IMR-90 (cell line): ENCODE data around the gene TIAM1. TPM values are rescaled to one million over a fixed set of nuclear protein-coding genes. Genes with fewer than 3 reads are reported as not detected.

Source experiments
- ATAC-seq: fragments of 200-7000 bp; cut with Tn5 transposase; 2 replicates; pipeline ENCODE4 v1.9.1; 2020; ENCODE audit warnings: low read depth, mild to moderate bottlenecking, moderate library complexity
- BruUV-seq: library from RNA; stranded (reverse); fragments of 400-500 nt; replicated peaks from 2 replicates; lab custom pipeline; 2021; lab: Mats Ljungman, UMichigan
- CTCF ChIA-PET: fragments of 300-600 bp; formaldehyde crosslinking; extraction: SDS; loops from one replicate; lab custom pipeline; 2021; ENCODE audit warnings: antibody characterized with exemption; lab: Yijun Ruan, JAX
- POLR2A ChIA-PET: fragments of 300-600 bp; sonication (Branson Sonifier 250); formaldehyde crosslinking; loops from one replicate; lab custom pipeline; 2022; ENCODE audit warnings: antibody characterized with exemption; ENCODE audit not compliant: unreplicated experiment; lab: Charles Lee
- DNase-seq: peaks from one replicate; pipeline ENCODE4 v3.0.0; 2013
- H2AFZ ChIP-seq: replicated peaks from 2 replicates; pipeline ENCODE3; 2013; ENCODE audit warnings: low read length, mild to moderate bottlenecking; ENCODE audit not compliant: poor library complexity
- H2AK5ac ChIP-seq: 2 replicates; pipeline ENCODE4 v1.6.1; 2013; ENCODE audit warnings: low read depth, low read length, inconsistent platforms
- H2AK9ac ChIP-seq: replicated peaks from 2 replicates; pipeline ENCODE3; 2013; ENCODE audit warnings: mild to moderate bottlenecking, low read depth, low read length, moderate library complexity; ENCODE audit not compliant: poor library complexity
- H2BK120ac ChIP-seq: 2 replicates; pipeline ENCODE4 v1.6.1; 2013; ENCODE audit warnings: low read depth, low read length, inconsistent platforms
- H2BK15ac ChIP-seq: 3 replicates; pipeline ENCODE4 v1.6.1; 2013; ENCODE audit warnings: low read depth, low read length, inconsistent platforms
- H2BK20ac ChIP-seq: 2 replicates; pipeline ENCODE4 v1.6.1; 2013; ENCODE audit warnings: low read depth, mild to moderate bottlenecking, inconsistent platforms, low read length, moderate library complexity
- H2BK5ac ChIP-seq: 2 replicates; pipeline ENCODE4 v1.6.1; 2013; ENCODE audit warnings: mild to moderate bottlenecking, low read depth, low read length, inconsistent platforms; ENCODE audit not compliant: poor library complexity, severe bottlenecking
- H3K14ac ChIP-seq: replicated peaks from 2 replicates; pipeline ENCODE4 v1.6.1; 2013; ENCODE audit warnings: low read depth, low read length, inconsistent platforms
- H3K18ac ChIP-seq: 2 replicates; pipeline ENCODE4 v1.6.1; 2013; ENCODE audit warnings: low read depth, low read length, control low read depth
- H3K23ac ChIP-seq: 2 replicates; pipeline ENCODE4 v1.6.1; 2013; ENCODE audit warnings: low read depth, low read length, inconsistent platforms
- H3K27ac ChIP-seq: 2 replicates; pipeline ENCODE4 v1.5.1; 2013; ENCODE audit warnings: mild to moderate bottlenecking, control low read depth, low read length; ENCODE audit not compliant: insufficient read depth
- H3K27me3 ChIP-seq: 2 replicates; pipeline ENCODE4 v1.6.1; 2013; ENCODE audit warnings: low read length; ENCODE audit not compliant: control insufficient read depth, insufficient read depth
- H3K36me3 ChIP-seq: 2 replicates; pipeline ENCODE4 v1.6.1; 2013; ENCODE audit warnings: low read length, mixed read lengths; ENCODE audit not compliant: control insufficient read depth, insufficient read depth
- H3K4ac ChIP-seq: 2 replicates; pipeline ENCODE4 v1.6.1; 2013; ENCODE audit warnings: low read depth, low read length, inconsistent platforms
- H3K4me1 ChIP-seq: 2 replicates; pipeline ENCODE4 v1.6.1; 2013; ENCODE audit warnings: low read length, mixed read lengths; ENCODE audit not compliant: control insufficient read depth, insufficient read depth
- H3K4me2 ChIP-seq: 2 replicates; pipeline ENCODE4 v1.6.1; 2013; ENCODE audit warnings: low read depth, mild to moderate bottlenecking, control low read depth, low read length, moderate library complexity
- H3K4me3 ChIP-seq: 2 replicates; pipeline ENCODE4 v1.5.1; 2013; ENCODE audit warnings: low read depth, mild to moderate bottlenecking, control low read depth, low read length, moderate library complexity; ENCODE audit not compliant: insufficient read depth
- H3K56ac ChIP-seq: 2 replicates; pipeline ENCODE4 v1.6.1; 2013; ENCODE audit warnings: low read length, inconsistent platforms; ENCODE audit not compliant: insufficient read depth; ENCODE audit errors: extremely low read depth
- H3K79me1 ChIP-seq, 2 experiments: 2 replicates each; pipeline ENCODE4 v1.6.1; 2013; ENCODE audit warnings: low read length in 2 of 2, inconsistent platforms in 1 of 2, low read depth in 1 of 2
- H3K9ac ChIP-seq: 2 replicates; pipeline ENCODE4 v1.6.1; 2013; ENCODE audit warnings: low read depth, low read length, control low read depth
- H3K9me1 ChIP-seq: 2 replicates; pipeline ENCODE4 v1.6.1; 2013; ENCODE audit warnings: low read length, inconsistent platforms; ENCODE audit not compliant: insufficient read depth
- H3K9me3 ChIP-seq: 2 replicates; pipeline ENCODE4 v1.6.1; 2013; ENCODE audit warnings: low read length; ENCODE audit not compliant: control insufficient read depth, insufficient read depth
- H4K20me1 ChIP-seq: 2 replicates; pipeline ENCODE4 v1.6.1; 2013; ENCODE audit warnings: low read length, inconsistent platforms; ENCODE audit not compliant: insufficient read depth
- H4K5ac ChIP-seq: 2 replicates; pipeline ENCODE4 v1.6.1; 2013; ENCODE audit warnings: mild to moderate bottlenecking, low read depth, low read length, control low read depth
- H4K8ac ChIP-seq, 2 experiments: 2 replicates each; pipeline ENCODE4 v1.6.1; 2013; ENCODE audit warnings: low read depth in 2 of 2, low read length in 2 of 2, control low read depth in 1 of 2, inconsistent platforms in 1 of 2
- H4K91ac ChIP-seq: 2 replicates; pipeline ENCODE4 v1.6.1; 2013; ENCODE audit warnings: low read depth, low read length, inconsistent platforms; ENCODE audit not compliant: insufficient read depth
- CEBPB ChIP-seq: IDR thresholded peaks from 2 replicates; pipeline ENCODE4 v1.6.1; 2012; ENCODE audit warnings: low read depth, low read length, improper control_type of control experiment
- FOS ChIP-seq: fragments of 150-350 bp; IDR thresholded peaks from 2 replicates; pipeline ENCODE4 v1.6.1; 2016; ENCODE audit warnings: low read depth, low read length
- MAZ ChIP-seq: IDR thresholded peaks from 2 replicates; pipeline ENCODE4 v1.6.1; 2012; ENCODE audit warnings: low read depth, mild to moderate bottlenecking, low read length, improper control_type of control experiment, moderate library complexity, borderline replicate concordance
- RAD21 ChIP-seq: IDR thresholded peaks from 2 replicates; pipeline ENCODE4 v1.6.1; 2012; ENCODE audit warnings: low read length, improper control_type of control experiment
- RCOR1 ChIP-seq: IDR thresholded peaks from 2 replicates; pipeline ENCODE4 v1.6.1; 2012; ENCODE audit warnings: mild to moderate bottlenecking, low read length, improper control_type of control experiment; ENCODE audit not compliant: insufficient replicate concordance
- RFX5 ChIP-seq: IDR thresholded peaks from 2 replicates; pipeline ENCODE4 v1.8.0; 2012; ENCODE audit warnings: low read depth, mild to moderate bottlenecking, low read length, moderate library complexity
- SMC3 ChIP-seq: fragments of 150-350 bp; IDR thresholded peaks from 2 replicates; pipeline ENCODE4 v1.6.1; 2016; ENCODE audit warnings: low read depth, mild to moderate bottlenecking, antibody characterized with exemption, low read length, moderate library complexity
- USF2 ChIP-seq: fragments of 150-350 bp; IDR thresholded peaks from 2 replicates; pipeline ENCODE4 v1.6.1; 2017; ENCODE audit warnings: mild to moderate bottlenecking, antibody characterized with exemption, low read length, low read depth
- WGBS, 2 experiments: methylation state at CpG; one replicate each; pipeline versions ENCODE4 v1.1.5 to v1.1.7; 2013; ENCODE audit warnings: missing lambda C conversion rate in 2 of 2; ENCODE audit not compliant: insufficient read length in 1 of 2; ENCODE audit errors: extremely low coverage in 2 of 2; 5-methylcytosine and 5-hydroxymethylcytosine counted together
- dilution Hi-C: fragments of 300-500 bp; cut with HindIII; formaldehyde crosslinking; loops from one replicate; pipeline ENCODE4 v1.14.3; 2018; ENCODE audit warnings: low sequenced_read_pairs; ENCODE audit not compliant: unreplicated experiment
- in situ Hi-C: fragments of 300-500 bp; cut with MboI; formaldehyde crosslinking; loops from 3 replicates; pipeline ENCODE4 v1.14.3; 2019; ENCODE audit warnings: low sequenced_read_pairs, inconsistent platforms, mixed read lengths
- intact Hi-C: fragments of 100-400 bp; cut with micrococcal nuclease; formaldehyde crosslinking; loops from 2 replicates; pipeline ENCODE4 v1.10.0; 2022
- polyA plus RNA-seq, 3 experiments: library from polyadenylated mRNA; depleted of rRNA; stranded (reverse); fragments of >200 nt; gene quantifications; 2 replicates each; pipeline ENCODE4 v1.2.3, GENCODE V29; 2012; ENCODE audit warnings: low replicate concordance in 1 of 3
- total RNA-seq: library from RNA; depleted of rRNA; stranded (reverse); fragments of >200 nt; gene quantifications from 2 replicates; pipeline ENCODE4 v1.2.3, GENCODE V29; 2012
- TF ChIP-seq, protein P1 (sequence below): conservative IDR thresholded peaks from 2 replicates; pipeline ENCODE4 v1.5.1; 2012; ENCODE audit warnings: mild to moderate bottlenecking, low read depth, low read length, improper control_type of control experiment

Gene TIAM1
- total and polyA plus RNA-seq, 2 of the 4 experiments (the other 2 are of a cell fraction) = 2.9 to 9.3 TPM

GRCh38 chr21:31308584-31308983, 35.5 kb downstream of the TIAM1 start:
- H3K27me3 ChIP-seq = no peaks in the 10 kb centered on the region
- H3K9me3 ChIP-seq = no peaks in the 10 kb centered on the region
- H2AK5ac ChIP-seq = no peak overlapping the region
- H4K8ac ChIP-seq = no peak overlapping the region
- intact Hi-C loops = no loop called here
- H2BK120ac ChIP-seq = no peak overlapping the region
- no peak overlapping the region for H2AK9ac ChIP-seq
- ChIA-PET POLR2A (no interaction called here), CTCF (no interaction called here)
- 46 to 100% methylated on average over 2 to 3 of the region's 7 CpGs for WGBS, 2 experiments
- no peak overlapping the region for H3K14ac ChIP-seq
- no peak overlapping the region for H3K18ac ChIP-seq
- H4K20me1 ChIP-seq = no peaks in the 10 kb centered on the region
- no peak overlapping the region for H3K4me2 ChIP-seq
- H3K9me1 ChIP-seq = 0 out of 2 replicates have a peak, but pooled peaks cover 6% of the 10 kb centered on the region
- H3K56ac ChIP-seq = no peak overlapping the region
- peaks cover 6% of the 10 kb centered on the region for H3K4me1 ChIP-seq
- no peak overlapping the region for H3K9ac ChIP-seq
- no peak overlapping the region for H4K5ac ChIP-seq
- TF ChIP-seq MAZ (no peak), CEBPB (no peak), SMC3 (no peak), USF2 (no peak), RAD21 (no peak), FOS (no peak), RCOR1 (no peak), RFX5 (no peak)
- TF ChIP-seq, protein P1, sequence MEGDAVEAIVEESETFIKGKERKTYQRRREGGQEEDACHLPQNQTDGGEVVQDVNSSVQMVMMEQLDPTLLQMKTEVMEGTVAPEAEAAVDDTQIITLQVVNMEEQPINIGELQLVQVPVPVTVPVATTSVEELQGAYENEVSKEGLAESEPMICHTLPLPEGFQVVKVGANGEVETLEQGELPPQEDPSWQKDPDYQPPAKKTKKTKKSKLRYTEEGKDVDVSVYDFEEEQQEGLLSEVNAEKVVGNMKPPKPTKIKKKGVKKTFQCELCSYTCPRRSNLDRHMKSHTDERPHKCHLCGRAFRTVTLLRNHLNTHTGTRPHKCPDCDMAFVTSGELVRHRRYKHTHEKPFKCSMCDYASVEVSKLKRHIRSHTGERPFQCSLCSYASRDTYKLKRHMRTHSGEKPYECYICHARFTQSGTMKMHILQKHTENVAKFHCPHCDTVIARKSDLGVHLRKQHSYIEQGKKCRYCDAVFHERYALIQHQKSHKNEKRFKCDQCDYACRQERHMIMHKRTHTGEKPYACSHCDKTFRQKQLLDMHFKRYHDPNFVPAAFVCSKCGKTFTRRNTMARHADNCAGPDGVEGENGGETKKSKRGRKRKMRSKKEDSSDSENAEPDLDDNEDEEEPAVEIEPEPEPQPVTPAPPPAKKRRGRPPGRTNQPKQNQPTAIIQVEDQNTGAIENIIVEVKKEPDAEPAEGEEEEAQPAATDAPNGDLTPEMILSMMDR = no peak
- no peak overlapping the region for H3K4me3 ChIP-seq
- H2BK20ac ChIP-seq = no peak overlapping the region
- H4K91ac ChIP-seq = no peak overlapping the region
- no peak overlapping the region for H2BK15ac ChIP-seq
- ATAC-seq (no peak), DNase-seq (no peak)
- no peak overlapping the region for H3K4ac ChIP-seq
- H2BK5ac ChIP-seq = no peak overlapping the region
- H3K23ac ChIP-seq = no peak overlapping the region
- in situ Hi-C loops = no loop called here
- dilution Hi-C loops = no loop called here
- H3K27ac ChIP-seq = no peak overlapping the region
- no TSS peak for BruUV-seq
- H2AFZ ChIP-seq = no peak overlapping the region
- no peaks in the 10 kb centered on the region for H3K79me1 ChIP-seq
- no peaks in the 10 kb centered on the region for H3K36me3 ChIP-seq
